ENCODE results near the gene LHX6.

Gene LHX6

DNA sequence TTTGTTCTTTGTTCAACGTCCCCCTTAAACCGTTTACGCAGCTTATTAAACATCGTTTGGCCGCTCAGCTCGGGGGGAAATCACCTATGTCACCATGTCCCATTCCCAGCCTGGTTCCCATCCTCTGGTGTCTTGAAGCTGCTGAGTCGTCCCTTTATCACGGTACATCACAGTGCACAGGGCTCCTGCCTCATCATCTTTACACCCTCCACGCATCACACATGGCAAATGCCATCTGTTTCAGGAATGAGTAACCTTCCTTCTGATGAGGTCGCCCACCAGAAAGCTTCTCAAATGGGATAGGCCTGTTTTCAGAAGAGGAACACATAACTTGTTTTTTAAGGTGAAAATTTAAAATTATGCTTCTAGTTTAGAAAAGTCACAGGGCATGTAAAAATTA, 7.9 kb upstream of the LHX6 start:
- H3K4me3 ChIP-seq (ENCODE audit: low read depth, low read length): no peak overlapping the region

DNA sequence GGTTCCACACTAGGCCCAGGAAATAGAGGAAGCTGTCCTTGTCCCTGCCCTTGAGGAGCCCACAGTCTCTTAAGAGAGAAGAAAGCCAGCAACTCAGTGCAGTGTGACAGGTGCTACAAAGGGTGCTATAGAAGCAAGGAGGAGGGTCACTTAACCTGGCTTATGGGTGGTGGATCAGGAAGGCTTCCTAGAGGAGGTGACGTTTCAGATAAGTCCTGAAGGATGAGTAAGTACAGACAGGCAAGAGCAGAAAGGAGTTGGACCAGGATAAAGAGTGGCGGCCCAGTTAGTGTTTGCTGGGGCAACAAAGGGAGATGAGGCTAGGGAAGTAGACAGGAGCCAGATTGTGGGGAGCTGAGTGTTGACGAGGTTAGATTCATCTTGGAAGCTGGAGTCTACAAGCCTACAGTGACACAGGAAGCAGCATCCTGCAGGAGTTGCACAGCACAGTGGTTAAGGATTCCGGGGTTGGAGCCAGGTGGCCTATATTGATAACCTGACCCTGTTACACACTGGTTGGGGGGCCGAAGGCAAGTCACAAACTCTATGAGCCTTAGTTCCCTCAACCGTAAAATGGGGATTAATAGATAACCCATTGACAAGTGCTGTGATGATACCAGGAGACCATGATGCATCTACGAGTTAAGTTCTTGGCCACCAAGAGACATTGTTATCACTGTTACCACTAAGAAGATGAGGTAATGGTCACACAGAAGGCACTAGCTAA, 5.4 kb upstream of the LHX6 start:
- H3K4me3 ChIP-seq (ENCODE audit: low read depth, low read length): no peak overlapping the region

DNA sequence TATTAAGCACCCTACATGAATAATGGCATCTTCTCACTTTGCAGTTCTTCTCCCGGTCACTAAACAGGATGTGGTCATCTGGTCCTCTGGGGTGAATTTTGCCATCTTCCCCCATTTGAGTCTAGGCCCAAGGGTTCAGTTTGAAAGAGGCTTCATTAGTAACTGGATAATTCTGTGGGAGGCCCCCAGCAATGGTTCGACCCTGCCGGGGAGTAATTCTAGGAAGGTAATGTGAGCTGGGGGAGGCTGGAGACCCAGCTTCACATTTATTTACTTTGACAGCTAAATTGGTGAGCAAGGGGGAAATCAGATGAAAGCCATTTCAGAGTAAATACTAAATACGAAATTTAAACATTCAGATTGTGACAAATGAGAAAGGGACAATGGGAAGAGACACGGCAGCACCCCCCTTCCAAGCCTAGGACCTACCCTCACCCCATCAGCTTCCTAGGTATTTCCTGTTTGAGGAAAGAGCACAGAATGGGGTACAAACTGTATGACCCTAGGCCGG, 4.1 kb upstream of the LHX6 start:
- H3K4me3 ChIP-seq (ENCODE audit: low read depth, low read length): no peak overlapping the region

DNA sequence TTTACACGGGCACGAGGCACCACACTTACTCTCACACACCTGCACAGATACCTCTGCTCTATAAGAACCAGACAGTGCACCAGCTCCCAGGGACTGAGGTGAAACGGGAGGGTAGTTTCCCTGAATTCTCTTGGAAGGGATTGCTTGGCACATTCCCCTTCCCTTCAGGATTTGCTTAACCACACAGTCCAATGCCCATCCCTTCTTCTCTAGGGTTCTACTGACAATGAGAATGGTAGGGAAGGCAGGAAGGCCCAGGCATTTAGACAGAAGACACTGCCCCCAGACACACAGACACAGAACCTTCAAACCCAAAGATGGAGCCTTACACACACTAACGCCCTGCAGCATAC, 704 bp upstream of the LHX6 start:
- H3K4me3 ChIP-seq (ENCODE audit: low read depth, low read length): no peak overlapping the region

DNA sequence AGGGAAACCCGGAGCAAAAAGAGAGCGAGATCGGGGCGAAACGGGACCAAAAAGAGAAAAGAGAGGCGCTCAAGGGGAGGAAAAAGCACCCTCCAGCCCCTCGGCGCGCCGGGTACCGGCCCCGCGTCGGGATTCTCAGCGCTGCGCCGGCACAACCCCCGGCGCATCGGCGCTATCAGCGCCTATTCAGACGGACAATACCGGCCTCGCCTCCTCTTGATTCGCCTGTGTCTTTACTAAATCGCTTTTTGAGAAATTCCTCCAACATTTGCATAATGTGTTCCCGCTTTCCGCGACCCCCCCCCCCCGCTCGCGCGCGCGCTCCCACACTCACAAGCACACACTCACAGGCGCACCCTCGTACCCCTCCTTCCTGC, 578 bp downstream of the LHX6 start:
- peak overlapping the region; percentile 21 for H3K4me3 ChIP-seq (ENCODE audit: low read depth, low read length)

DNA sequence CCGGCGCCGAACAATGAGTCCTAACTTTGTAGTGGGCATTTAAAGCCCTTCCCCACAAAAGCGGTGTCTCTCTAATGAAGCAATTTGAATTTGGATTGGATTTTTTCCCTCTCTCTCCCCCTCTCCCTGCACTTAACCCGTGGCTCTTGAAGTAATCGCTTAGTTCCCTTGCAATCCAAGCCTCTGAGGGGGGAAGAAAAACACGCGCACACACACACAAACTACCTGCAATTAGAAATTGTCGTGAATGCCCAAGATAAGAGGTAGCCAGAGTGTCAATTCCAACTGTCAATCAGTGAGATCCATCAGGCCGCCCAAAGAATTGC, 1.2 kb downstream of the LHX6 start:
- H3K4me3 ChIP-seq (ENCODE audit: low read depth, low read length): no peak overlapping the region

DNA sequence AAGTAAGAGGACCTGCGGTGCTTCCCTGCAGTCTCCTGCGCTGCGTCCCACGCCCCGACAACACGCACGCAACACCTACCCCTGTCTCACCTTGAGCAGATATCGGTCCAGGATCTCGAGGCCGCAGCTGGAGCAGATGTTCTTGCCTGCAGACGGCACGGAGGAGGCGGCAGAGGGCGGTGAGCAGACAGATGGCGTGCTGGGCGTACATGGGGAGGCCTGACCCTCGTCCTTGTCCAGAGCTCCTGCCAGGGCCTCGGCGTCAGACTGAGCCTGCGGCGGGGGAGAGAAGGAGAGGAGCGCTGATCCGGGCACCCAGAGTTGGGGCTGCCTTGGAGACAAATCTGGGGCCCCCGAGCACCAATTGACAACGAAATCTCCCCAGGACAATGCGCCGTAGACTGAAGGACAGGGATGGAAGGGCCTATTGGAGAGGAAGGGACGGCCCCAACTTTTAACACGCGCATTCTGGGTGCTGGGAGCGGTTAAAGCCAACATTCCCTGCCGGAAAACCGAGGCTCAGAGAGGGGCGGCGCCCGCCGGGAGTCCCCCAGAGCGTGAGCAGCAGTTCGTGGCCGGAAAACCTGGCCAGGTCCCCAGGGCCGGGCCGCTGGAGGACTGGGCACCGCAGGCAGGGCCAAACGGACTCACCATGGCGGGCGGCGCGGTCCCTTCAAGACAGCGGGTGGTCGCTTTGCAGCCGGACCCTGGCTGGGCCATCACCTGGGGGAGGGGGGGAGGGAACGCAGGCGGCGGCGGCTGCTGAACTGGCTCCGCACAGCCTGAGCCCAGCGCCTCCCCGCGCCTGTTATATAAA, 1.8 kb downstream of the LHX6 start:
- no peak overlapping the region for H3K4me3 ChIP-seq (ENCODE audit: low read depth, low read length)

DNA sequence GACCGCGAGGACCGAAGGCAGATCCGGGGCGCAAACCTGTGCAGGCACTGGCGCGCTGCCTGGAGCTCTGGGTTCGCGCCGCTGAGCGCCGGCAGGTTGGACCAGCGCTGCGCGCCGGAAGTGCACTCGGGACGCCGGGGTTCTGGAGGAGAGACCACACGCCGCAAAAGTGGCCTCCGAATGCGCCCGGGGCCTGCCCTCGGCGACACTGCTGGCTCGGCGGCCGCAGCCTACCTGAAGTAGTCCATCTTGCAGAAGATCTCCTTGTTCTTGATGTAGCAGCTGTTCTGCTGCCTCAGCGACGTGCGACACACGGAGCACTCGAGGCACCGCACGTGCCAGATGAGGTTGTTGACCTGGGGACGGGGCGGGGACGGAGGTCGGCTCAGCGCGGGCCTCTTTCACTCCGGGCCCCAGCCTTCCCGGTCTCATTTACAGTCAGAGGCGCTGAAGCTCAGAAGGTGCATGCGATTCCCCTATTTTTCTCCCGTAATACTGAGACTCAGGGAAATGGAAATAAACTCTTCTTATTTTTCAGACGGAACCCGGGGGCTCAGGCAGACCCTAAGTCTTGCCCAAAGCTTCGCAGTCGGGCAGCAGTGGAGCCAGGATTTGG, 2.5 kb downstream of the LHX6 start:
- no peak overlapping the region for H3K4me3 ChIP-seq (ENCODE audit: low read depth, low read length)

DNA sequence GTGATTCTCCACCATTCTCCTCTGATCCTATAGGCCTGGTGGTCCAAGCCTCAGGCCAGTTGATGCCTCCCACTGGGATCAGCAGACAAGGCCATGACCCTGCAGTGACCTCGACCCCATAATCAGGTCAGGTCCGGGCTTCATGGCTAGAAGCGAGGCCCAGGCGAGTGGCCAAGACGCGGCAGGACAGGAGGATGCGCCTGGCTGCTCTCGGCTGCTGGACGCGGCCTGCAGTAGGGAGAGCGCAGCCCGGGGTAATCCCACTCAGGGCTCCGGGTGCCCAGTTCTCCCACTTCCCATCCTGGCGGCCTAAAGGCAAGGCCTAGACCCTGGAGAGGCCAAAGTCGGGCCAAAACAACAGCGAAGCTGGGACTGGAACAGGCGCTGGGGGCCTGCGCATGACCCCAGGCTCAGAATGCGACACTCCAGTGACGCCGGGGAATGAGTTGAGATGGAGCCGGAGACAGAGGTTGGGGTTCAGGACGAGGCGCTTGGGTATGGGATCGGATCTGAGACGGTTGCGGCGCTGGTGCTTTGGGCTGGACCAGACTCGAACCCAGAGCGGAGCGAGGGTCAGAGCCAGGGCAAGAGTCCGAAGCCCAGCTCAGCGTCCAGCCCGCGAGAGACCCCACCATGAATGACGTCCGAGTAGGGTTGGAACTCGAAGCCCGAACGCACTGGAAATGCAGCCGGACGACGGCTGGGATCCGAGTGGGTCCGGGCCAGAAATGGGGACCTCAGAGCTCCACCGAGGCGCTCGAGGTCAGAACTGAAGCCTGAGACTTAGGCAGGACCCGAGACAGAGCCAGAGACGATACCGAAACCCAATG, 3.2 kb downstream of the LHX6 start:
- H3K4me3 ChIP-seq (ENCODE audit: low read depth, low read length): no peak overlapping the region

DNA sequence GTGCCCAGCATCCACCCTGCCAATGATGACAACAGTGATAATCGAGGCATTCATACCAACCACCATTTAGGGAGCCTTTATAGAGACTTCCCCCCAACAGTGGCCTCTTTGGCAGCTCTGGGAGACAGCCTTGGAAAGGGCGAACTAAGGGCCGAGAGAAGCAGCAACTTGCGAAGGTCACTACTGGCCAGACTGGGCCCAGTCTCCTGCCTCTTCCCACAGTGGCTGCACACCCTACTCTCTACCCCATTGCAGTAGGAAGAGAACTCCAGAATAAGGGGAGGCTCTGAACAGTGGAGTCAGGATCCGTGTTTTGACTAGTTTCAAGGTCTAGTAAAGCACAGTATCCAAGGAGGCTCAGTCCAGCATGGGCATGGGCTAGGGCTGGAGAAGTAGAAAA, 5.3 kb downstream of the LHX6 start:
- no peak overlapping the region for H3K4me3 ChIP-seq (ENCODE audit: low read depth, low read length)

DNA sequence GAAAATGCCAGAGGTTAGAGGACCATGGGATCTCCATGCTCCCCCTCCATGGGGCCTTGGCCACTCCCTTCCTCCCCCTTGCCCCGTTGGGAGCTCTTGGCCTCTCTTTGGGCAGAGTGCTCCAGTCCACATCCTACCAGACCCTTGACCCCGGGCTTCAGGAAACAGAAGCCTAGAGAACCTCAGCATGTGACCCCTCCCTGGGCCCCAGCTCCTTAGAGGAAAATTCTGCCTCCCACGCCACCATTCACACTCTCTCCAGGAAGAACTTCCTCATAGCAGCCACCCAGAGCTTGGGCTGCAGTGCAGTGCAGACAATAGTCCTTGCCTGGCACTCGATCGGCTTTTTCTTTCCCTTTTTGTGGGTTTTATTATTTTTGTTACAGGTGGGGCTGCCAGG, 6.0 kb downstream of the LHX6 start:
- H3K4me3 ChIP-seq (ENCODE audit: low read depth, low read length): no peak overlapping the region

DNA sequence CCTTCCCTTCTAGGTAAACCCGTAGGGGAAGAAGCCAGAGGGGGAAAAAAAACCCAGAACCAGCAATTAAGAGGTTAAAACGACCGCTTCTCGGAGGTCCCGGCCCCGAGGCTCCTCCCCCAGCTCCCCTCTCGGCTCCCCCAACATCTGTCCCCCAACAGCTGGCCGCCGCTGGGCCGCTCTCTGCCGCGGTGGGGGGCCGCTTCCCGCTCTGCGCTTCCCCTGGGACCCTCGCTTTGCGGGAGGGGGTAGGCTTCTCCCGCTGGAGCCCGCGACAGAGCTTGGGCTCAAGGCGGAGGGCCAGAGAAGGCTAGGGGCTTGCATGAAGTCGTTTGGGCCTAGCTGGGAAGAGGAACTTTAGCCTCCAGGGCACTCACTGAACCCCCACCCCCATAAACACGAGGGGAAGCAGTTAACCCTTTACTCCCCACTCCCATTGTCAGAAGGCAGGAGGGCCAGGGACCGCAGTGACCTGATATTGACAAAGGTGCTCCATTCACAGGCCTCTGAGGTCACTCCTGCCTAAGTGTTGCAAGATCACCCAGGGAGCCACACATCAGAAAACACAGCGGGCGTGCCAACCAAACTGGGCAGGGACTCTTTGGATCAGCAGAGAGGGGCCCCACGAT, 7.5 kb downstream of the LHX6 start:
- peak overlapping the region; percentile 27 for H3K4me3 ChIP-seq (ENCODE audit: low read depth, low read length)

DNA sequence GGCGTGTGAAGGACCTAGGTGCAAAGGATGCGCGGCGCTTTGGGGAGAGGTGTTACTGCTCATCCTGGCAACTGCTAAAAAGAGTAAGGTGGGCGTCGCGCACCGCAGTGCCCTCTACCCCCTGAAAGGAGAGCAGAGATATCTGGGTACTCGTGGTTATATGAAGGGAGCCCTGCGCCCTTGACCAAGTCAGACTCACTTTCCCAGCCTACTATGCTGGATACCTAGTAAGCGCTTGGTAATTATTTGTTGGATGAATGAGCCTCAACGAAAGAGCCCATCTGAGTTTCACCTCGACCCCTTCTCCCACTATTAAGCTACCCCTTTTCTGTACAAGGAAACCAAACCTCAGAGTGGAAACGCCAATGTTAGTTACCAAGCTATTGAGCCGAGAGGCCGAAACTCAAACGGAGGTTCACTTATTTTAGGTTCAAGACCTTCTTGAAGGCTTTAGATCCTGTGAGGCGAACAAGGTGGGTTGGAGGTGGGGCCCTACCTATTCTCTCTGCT, 8.0 kb downstream of the LHX6 start:
- no peak overlapping the region for H3K4me3 ChIP-seq (ENCODE audit: low read depth, low read length)

DNA sequence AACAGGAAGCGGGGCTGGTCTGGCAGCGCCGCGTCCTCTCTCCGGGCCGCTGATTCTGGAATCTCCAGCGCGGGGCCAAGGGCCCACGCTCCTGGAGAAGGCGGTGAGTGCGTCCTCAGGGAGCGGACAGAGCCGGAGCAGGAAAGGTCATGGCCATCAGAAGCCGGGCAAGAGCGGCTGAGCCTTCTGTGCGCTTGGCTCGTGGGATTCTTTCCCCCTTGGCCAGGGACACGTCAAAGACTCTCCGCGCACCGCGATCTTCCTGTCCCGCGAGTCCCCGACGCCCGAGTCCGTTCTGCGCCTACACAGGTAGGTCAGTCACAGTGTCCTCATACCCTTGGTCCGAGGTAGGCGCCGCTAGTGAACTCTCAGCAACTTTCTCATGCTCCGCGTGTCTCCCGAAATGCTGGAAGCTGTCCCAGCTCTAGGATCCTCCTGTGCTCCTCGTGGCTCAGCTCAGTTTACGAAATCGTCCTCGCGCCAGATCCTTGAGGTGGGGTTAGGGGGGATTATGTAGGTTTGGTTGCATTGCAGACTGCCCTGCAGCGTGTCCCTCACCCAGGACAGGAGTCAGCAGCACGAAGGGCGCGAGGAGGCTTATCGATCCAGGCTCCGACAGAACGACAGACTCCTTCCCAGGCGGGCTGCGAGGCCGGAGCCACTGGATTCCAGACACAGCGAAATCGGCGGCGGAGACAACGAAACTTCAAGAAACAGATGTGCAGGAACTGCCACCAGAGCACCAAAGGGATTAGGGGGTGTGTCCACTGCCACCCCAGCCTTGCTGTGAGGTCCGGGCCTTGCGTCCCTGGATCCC, 8.7 kb downstream of the LHX6 start:
- H3K4me3 ChIP-seq (ENCODE audit: low read depth, low read length): peak overlapping the region; percentile 17

DNA sequence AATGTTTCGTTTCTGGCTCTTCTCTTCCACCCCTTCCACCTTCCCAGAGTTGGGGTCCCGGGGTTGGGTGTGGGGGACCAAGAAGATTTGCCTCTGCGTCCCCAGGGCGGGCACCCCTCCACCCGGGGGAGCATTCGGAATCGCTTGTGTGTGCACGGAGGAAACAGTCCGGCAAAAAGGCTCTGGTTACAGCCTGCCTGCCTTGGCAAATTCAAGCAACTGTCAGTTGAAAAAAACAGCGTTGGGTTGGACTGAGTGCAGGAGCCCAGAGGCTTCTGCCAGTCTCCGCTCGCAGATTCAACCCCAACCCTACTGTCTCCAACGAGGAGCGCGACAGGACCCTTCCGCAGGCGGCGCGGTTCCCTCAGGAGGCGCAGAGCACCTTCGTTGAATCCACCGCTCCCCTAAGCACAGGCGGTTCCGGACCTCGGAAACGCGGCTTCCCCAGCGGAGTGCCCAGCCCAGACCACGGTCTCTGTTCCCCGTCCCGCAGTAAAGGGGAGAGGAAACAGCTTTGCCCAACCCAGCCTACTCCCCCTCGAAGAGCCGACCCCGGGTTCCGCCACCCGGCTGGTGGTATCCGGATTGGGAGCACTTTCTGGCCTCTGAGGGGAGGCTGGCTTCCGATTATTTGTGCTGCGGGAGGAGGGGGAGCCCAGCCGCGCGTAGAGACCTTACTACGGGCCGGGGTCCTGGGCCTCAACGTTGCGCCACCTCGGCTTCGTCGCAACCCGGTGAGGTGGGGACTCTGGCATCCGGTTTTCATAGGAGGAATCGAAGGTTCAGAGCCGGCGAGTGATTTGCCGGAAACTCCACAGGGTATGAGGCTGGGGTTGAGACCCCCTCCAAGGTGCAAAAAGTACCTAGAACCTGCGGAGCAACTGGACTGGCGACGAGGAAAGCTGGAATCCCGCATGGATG, 9.6 kb downstream of the LHX6 start:
- peak overlapping the region; percentile 17 for H3K4me3 ChIP-seq (ENCODE audit: low read depth, low read length)

DNA sequence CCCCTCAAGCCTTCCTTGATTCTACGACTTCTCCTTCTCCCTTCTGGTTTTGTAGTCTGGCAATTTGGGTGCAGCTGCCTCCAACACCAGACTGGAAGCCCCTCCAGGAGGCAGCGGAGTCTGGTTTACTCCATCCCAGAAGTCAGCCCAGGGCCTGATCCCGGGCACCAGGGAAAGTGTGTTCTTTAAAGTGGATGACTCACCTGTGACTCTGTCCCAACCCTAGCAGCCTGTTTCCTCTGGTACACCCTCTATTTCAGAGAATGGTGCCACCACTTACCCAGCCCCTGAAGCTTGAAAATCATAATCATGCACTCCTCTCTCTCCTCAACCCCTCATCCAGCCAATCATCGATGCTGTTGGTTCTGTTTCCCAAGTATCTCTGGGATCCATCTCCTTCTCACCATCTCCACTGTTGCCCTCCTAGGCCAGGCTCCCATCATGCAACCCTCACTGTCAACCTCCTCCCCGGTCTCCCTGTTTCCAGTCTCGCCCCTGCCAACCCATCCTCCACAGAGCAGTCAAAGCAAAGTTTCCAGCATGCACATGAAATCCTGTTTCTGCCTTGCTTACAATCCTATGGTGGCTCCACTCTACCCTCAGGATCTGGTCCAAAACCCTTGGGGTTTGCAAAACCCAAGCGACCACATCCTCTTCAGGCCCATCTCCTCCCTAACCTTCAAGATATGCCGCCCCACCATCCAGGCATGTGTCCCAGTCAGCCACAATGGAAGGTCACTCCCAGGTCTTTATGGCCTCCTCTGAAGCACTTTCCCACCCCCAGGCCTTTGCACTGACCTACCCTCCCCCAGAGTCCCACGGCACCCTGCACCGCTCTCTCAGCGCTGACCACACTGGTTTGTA, 10.5 kb downstream of the LHX6 start:
- no peak overlapping the region for H3K4me3 ChIP-seq (ENCODE audit: low read depth, low read length)

DNA sequence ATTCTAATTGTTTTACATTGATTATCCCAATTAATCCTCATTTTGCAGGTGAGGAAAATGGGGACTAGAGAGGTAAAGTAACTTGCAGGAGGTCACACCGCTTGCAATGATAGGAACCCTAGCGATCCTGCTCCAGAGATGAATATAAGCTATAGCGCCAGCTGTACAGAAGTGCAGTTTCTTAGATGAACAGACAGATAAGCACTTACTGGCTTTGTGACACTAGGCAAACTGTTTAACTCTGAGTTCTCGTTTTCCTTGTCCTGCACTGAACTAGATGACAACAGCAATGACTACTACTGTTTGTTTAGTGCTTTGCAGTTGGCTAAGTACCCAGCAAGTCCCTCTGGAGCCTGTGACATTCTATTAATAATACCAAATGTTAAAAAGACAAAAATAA, 11.1 kb downstream of the LHX6 start:
- no peak overlapping the region for H3K4me3 ChIP-seq (ENCODE audit: low read depth, low read length)

Data from iPS-11a (cell line).